NOMO-1 (cell line): Measurements from ENCODE around the gene TMOD1.
"Not testable (repeated sequence)": the region's sequence is repeated elsewhere in the genome, so short reads cannot be mapped to it uniquely, and the experiment has no call there.

ENCODE experiments used
- DNase-seq, 2 experiments: peaks; one replicate each; lab custom pipeline; 2025; ENCODE audit not compliant: unreplicated experiment in 2 of 2; lab: John Stamatoyannopoulos, UW

Gene TMOD1

DNA sequence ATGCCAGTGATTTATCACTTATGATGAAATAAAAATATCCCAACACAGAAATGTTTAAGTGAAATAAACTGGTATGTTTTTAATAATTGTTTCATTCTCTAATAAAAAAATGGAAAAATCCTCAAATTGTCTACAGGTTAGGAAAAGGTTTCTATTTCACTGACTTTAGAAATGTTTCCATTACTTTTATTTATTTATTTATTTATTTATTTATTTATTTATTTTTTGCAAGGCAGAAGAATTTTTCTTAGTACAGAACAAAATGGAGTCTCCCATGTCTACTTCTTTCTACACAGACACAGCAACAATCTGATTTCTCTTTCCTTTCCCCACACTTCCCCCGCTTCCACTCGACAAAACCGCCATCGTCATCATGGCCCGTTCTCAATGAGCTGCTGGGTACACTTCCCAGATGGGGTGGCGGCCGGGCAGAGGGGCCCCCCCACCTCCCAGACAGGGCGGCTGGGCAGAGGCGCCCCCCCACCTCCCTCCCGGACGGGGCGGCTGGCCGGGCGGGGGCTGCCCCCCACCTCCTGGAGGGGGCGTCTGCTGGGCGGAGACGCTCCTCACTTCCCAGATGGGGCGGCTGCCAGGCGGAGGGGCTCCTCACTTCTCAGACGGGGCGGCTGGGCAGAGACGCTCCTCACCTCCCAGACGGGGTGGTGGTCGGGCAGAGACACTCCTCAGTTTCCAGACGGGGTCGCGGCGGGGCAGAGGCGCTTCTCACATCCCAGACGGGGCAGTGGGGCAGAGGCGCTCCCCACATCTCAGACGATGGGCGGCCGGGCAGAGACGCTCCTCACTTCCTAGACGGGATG, 3.7 kb upstream of the TMOD1 start:
- not testable (repeated sequence) for DNase-seq

DNA sequence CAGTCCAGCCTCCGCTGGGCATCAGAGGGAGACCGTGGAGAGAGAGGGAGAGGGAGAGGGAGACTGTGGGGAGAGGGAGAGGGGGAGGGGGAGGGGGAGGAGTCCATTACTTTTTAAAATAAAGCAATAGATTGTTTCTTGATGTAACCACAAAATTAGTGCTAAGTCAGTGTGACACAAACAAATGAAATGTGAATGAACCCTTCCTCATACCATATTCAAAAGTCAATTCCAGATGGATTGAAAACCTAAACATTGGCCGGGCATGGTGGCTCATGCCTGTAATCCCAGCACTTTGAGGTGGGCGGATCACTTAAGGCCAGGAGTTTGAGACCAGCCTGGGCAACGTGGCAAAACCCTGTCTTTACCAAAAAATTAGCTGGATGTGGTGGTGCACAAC, 2.6 kb upstream of the TMOD1 start:
- not testable (repeated sequence) for DNase-seq

DNA sequence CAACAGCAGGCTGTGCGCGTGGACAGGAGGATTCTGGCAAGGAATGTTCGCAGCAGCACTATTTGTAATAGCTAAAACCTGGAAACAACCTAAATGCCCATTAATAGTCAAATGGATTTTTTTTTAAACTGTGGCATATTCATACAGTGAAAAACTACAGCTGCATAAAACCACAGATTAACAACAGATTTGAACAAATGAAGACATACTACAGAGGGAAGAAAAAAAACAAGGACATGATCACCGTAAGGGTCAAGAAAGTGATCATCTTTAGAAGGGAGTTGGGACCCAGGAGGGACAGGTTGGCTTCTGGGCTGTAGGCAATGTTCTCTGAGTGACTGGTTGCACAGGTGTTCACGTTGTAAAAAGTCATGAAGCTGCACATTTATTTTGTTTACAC, 1.2 kb upstream of the TMOD1 start:
- DNase-seq, result no peak

DNA sequence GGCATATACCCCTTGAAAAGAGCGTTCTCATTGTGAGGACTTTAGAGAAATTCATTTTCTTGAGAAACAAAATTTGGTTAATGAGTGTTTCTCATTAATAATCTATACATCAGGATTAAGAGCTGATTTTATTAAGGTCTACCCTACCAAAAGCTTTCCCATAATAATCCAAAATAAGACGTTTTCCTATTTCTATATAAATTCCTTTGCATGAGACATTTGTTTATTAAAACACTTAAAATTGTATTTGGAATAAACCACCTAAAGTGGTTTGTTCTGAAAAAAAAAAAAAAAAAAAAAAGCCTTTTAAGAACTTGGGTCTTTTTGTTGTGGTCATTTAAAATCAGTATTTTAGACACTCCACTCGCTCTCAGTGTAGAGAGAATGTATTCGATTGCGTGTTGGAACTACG, 695 bp upstream of the TMOD1 start:
- DNase-seq, result no peak

DNA sequence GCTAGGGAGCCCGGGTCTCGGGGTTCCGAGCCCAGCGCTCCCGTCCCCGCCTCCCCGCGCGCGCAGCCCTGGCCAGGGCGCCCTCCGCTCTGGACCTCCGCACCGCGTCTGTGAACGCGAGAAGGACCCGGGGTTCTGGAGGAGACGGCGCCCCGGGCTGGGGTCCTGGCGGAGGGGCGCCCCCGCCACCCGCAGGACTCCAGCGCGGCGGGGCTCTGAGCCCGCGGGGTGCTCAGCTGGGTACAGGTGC, 431 bp downstream of the TMOD1 start:
- DNase-seq, result no peak

DNA sequence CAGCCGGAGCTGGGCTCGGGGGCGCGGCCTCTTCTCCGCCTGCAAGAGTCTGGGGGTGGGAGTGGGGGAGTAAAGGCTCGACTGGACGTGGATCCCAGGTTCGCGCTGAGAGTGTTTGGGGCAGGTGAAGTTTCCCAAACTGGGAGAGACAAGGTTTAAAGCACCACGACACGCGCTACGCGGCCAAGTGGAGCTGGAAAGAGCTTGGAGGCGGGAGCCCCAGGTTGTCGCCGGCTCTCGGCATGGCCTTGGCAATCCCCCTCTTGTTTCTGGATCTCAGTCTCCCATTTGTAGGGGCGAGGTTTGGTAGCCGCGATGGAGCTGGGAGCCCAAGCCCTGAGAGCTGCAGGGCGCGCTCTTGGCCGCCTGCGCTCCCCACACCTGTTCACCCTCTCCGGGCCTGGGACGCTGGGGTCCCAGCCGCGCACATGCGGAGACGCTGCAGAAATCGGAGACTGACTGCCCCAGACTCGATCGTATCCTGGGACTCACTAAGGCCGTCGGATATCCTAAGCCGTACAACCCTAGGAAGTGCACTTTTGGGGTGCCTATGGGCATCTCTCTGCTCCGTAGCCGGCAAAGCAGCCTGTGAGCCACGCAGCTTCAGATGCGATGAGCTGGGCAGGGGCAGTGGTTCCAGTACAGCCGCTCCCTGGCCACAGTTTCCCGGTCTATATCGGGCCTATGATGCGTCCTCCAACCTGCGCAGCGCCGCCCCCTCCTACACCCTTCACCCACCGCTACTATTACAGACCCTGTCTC, 937 bp downstream of the TMOD1 start:
- DNase-seq, result no peak

DNA sequence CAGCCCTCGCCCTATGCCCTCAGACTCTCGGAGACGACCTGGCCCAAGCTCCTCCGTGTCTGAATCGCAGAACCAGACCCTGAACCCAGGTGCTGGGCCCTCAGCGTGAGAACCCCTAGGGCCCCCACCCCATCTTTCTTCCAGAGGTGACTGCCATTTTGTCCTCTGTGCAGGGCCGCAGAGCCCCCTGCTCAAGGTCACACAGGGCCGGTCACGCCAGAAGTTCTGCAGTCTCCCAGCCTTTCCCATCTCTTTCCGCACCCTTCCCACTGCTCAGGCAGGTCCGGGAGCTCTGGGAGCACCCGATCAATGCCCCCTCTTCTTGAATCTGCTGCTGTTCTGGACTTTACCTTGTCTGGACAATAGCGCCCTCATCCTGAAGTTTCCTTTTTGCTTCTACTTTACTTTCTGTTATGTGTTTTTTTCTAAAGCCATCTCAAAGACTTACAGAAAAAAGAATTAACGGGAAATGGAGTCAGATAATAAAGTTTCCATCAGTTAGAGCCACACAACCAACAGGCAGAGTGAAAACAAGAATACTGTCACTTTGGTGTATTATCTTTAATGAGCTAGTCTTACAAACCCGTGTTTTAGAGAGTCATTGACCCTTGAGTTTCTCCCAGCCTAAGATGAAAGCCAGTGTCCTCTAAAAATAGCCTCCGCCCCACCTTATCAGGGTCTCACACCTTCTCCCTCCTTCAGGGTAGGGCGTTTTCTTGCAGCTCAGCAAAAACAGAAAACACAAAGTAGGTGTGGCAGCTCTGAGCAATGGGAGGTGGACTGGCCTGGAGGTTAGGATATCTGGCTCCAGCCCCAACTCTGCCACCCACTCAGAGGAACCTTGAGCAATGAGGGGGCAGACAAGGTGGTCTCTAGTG, 1.8 kb downstream of the TMOD1 start:
- no peak for DNase-seq

DNA sequence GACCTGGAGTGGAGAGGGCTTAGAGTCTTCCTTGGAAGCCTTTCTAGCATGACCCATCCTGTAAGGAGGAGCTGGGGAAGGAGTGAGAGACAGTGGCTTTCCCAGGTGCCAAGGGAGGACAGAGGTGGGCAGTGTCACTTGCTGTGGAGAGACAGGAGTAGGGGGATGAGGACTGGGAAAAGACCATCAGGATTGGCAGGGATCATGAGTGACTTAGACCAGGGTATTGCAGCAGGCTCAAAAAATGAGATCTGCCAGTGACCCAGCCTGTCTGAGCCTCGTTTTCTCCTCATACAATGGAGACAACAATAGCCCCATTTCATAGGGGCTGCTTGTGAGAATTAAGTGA, 2.4 kb downstream of the TMOD1 start:
- DNase-seq, result no peak

DNA sequence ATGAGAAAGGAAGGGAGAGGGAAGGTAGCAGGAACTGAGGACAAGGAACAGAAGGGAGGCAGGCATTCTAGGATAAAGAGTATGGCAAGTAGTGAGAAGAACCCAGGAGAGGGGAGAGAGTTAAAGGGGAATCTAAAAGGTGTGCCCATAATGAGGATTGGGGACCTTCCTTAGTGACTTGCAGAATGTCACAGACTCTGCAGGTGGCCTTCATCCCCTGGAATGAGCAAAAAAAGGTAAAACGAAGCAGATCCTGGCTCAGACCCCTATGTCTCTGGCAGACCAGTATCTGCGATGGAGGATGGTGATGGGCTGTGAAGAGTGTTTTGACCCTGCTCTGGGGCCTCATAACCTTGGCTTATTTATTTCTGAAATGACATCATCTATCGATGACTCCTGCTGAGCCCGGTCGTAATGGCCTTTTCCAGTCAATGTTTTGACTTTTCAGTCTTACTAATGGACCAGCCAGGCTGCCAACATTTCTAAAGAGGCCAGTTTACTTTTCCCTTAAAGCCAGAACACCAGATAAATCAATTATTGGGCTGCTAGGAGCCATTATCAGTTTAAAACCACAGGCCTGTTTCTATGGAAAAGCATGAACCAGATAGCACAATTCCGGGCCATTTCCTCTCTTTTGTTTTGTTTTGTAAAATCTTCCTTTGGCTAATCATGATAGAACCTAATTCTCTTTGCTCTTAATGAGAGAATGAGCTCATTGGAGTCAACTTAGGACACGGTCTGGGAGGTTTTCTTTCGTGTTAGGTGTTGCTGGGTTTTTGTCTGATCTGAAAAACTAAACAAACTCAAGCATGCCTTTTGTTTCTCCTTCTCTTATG, 3.1 kb downstream of the TMOD1 start:
- no peak for DNase-seq

DNA sequence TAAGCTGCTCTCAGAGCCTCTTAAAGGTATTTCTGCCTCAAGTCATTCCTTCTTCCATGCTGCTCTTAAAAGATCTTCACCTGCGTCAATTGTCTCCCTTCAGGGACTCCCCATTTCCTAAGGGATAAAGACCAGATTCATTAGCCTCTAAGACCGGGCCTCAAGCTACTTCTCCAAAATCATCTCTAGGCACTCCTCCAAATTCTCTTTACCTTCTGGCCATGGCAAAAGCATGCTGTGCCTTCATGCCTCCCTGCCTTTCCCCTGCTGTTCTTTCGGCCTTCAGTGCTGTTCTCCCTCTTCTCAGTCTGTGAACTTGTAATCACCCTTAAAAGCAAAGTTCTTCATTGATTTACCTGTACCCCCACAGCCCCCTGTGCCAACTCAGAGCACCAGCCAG, 4.4 kb downstream of the TMOD1 start:
- DNase-seq, result no peak

DNA sequence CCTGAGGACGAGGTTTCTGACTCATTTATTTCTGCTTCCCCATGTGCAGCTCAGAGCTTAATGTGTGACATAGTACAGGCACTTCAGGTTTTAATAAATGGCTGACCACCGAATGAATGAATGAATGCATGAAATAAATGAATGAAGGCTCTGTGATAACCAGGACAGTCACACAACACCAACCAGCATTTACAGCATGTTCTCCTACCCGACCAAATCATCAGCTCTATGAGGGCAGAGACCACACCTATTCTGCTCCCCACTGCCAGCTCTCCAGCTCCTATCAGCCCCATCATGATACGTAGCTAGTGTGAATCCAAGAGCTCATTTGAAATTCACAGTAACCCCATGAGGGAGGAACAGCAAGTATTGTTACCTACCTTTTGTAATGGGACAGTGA, 4.8 kb downstream of the TMOD1 start:
- no peak for DNase-seq

DNA sequence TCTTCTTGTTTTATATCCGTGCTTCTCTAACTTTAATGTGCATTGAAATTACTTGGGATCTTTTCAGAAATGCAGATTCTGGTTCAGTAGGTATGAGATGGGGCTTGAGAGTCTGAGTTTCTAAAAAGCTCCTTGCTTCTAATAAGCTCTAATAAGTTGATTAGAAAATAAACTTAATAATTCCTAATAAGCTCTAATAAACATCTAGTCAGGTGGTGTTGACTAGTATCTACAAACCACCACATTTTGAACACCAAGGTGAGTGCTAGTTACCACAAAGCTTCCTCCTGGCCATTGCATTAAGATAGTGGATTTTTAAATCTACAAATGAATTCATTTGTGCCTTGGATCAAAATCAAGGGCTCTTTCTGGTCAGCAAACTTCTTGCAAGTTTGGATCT, 5.3 kb downstream of the TMOD1 start:
- DNase-seq, result no peak

DNA sequence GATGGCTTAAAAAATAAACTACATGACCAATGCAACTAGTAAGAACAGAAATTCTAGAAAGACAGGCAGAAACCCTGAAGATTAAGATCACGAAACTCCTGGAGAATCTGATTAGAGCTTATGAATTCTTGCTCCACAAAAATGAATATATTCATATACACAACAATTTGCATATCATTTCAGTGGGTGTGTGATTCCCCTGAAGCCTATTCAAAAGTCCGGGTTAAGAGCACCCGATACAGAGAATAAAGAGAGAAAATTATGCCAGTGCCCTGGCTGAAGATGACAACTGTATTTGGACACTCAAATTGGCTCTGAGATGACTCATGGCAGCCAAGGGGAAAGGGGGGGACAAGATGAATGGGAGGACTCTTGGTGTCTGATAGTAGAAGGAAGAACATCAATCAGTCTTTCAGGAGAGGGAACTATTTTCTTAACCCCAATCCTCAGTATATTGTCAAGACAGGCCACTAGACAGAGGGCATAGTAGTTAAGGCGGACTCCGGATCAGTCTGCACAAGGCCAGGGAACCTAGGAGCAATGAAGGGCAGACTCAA, 6.0 kb downstream of the TMOD1 start:
- DNase-seq, result no peak

DNA sequence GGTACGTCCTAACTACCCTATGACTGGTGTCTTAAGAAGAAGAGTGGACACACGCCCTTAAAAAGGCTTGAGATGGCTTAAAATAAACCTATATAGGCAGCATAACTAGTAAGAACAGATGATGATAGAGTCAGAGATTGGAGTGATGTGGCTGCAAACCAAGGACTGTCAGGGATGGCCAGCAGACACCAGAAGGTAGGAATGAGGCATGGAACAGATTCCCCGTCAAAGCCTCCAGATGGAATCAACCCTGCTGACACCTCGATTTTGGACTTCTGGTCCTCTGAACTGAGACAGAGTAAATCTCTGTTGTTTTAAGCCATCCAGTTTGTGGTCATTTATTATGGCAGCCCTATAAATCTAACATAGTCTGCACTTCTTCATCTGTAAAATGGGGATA, 7.4 kb downstream of the TMOD1 start:
- no peak for DNase-seq

DNA sequence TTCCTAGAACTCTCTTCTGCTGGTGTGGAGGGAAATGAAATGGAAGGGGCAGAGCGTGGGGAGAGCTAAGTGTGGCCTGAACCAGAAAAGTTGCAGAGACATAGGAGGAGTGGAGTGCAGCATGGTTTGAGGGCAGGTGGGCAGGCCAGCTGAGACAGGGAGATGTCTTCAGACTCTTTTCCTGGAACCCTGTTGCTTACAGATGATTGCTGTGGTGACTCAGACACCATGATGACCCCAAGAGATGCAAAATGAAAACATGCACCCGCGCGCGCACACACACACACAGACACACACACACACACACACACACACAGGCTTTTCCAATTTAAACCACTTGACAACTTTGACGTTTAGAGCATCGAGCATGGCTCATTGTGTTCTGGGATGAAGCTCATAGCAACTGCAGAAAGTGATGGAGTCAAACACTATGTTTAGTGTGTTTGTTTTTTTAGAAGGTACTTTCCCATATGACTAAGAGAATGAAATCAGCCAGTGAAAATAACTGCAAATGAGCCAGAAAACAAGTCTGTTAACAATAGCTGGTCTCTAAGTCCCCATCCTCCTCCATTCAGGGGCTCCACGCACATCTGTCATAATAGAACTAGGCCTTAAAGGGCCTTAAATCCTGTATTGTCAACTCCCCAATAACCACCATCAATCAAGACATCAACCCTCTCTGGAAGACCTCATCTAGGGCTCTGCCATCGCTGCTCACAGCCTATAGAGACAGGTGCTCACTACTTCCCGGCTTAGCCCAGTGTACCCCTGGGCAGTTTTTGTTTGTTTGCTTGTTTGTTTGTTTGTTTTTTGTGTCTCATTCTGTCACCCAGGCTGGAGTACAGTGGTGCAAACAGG, 9.6 kb downstream of the TMOD1 start:
- DNase-seq, result no peak

DNA sequence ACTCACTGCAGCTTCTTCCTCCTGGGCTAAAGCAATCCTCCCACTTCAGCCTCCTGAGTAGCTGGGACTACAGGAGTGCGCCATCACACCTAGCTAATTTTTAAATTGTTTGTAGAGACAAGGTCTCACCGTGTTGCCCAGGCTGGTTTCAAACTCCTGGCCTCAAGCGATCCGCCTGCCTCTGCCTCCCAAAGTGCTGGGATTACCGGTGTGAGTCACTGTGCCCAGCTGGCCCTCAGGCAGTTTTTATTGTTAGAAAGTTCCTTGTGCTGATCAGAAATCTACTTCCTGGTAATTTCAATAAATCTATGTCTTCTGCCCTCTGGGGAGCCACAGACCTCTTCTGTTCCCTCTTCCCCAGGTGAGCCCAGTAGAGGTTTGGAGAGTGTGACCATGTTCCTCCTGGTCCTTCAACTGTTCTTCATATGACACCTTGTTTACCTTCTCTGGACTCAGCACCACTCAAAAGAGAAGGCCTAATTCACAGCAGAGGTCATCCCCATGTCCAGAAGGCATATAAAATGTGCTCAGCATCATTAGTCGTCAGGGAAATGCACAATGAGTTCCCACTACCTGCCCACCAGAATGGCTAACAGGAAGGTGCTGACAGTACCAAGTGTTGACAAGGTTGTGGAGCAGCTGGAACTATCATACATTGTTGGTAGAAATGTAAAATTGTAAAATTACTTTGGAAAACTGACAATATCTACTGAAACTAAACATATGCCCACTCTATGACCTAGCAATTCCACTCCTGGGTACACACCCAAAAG, 10.4 kb downstream of the TMOD1 start:
- DNase-seq, result no peak

DNA sequence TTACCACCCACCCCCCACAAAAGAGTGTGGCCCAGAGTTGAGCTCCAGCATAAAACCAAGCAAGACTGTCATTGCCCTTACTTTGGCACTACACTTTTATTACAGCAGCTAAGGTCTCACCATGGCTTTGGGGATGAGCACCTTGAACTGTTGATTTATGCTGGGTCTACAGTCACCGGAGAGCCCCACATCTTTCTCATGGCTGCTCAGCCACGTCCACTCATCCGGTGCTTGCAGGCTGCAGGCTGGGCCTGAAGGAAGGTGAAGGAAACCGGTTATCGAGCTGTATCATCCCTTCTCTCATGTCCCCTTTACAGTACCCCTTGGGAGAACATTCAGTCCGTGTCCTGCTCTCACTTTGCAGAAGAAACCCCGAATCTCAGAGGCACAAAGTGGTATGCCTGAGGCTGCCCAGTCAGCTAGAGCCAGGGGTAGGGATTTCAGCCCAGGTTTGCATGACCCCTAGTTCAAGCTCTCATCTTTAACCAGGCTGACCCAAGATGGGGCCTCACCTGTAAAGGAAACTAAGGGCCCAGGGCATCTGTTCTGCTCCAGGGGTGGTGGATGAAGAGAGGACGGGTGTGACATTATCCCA, 11.6 kb downstream of the TMOD1 start:
- no peak for DNase-seq

DNA sequence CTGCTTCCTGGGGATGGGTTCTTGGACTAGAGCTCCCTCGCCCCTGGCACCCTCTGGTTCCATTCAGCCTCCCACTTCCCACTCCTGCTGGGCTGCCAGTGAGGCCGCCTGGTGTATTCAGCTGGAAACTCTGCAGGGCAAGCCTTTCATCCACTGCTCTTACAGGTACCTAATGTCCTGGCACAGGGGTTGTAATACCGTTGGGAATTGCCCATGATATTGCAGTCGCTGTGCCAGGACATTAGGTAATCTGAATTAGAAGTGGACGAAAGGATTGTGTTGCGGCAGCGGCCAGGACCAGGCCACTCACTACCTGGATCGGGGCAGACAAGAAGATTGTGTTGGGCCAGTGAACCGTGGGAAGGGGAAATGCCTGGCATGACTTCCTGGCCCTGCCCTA, 13.1 kb downstream of the TMOD1 start:
- no peak for DNase-seq

DNA sequence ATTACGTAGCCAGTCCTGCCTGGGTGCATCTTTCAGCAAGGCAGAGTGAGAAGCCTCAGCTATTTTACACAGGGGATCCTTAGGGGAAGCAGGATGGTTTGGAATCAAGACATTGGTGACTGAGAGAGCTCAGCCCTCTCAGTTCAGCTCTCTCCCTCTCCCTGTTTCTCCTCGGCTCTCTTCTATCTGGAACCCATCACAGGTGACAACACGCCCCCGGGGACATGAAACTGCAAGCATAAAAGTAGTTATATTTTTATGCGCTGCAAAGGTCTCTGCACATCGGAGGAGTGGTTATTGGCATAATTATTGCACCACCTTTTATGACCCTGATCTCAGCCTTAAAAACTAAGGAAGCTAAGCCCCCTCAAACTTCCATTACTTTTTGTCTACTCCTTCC, 14.2 kb downstream of the TMOD1 start:
- DNase-seq, result no peak
